SKM-1 treated with dmso at 0.1 percent for 144 hours (cell line): ENCODE data around the gene ADARB2.
"Not testable (repeated sequence)": the region's sequence is repeated elsewhere in the genome, so short reads cannot be mapped to it uniquely, and the experiment has no call there.

Experiments
- DNase-seq: peaks from one replicate; lab custom pipeline; 2025; ENCODE audit not compliant: unreplicated experiment; lab: John Stamatoyannopoulos, UW

Gene ADARB2

GRCh38 chr10:1552406-1552805 lies 184.9 kb downstream of the ADARB2 start:
- DNase-seq: no peak

- DNase-seq: no peak
Measured at GRCh38 chr10:1551636-1552338, 185.5 kb downstream of the ADARB2 start.

- no peak for DNase-seq
Measured at GRCh38 chr10:1550616-1551015, 186.7 kb downstream of the ADARB2 start.

- no peak for DNase-seq
Measured at GRCh38 chr10:1550291-1550595, 187.1 kb downstream of the ADARB2 start.

- no peak for DNase-seq
Measured at GRCh38 chr10:1549591-1550290, 187.6 kb downstream of the ADARB2 start.

GRCh38 chr10:1548596-1548995 lies 188.7 kb downstream of the ADARB2 start:
- no peak for DNase-seq

GRCh38 chr10:1548146-1548545 lies 189.2 kb downstream of the ADARB2 start:
- no peak for DNase-seq

- no peak for DNase-seq
Measured at GRCh38 chr10:1546431-1547110, 190.8 kb downstream of the ADARB2 start.

GRCh38 chr10:1545524-1545923 lies 191.8 kb downstream of the ADARB2 start:
- no peak for DNase-seq

GRCh38 chr10:1544929-1545328 lies 192.4 kb downstream of the ADARB2 start:
- no peak for DNase-seq

GRCh38 chr10:1544209-1544673 lies 193.1 kb downstream of the ADARB2 start:
- DNase-seq: no peak

GRCh38 chr10:1543596-1543995 lies 193.7 kb downstream of the ADARB2 start:
- no peak for DNase-seq

- DNase-seq: no peak
Measured at GRCh38 chr10:1542941-1543340, 194.4 kb downstream of the ADARB2 start.

GRCh38 chr10:1540144-1540543 lies 197.2 kb downstream of the ADARB2 start:
- DNase-seq: no peak

- DNase-seq: no peak
Measured at GRCh38 chr10:1539216-1539615, 198.1 kb downstream of the ADARB2 start.

- no peak for DNase-seq
Measured at GRCh38 chr10:1538531-1539061, 198.7 kb downstream of the ADARB2 start.

- DNase-seq: no peak
Measured at GRCh38 chr10:1538121-1538520, 199.2 kb downstream of the ADARB2 start.

- DNase-seq: not testable (repeated sequence)
Measured at GRCh38 chr10:1537449-1537848, 199.9 kb downstream of the ADARB2 start.

GRCh38 chr10:1536341-1536740 lies 201.0 kb downstream of the ADARB2 start:
- DNase-seq: no peak

- DNase-seq: no peak
Measured at GRCh38 chr10:1535301-1535965, 201.9 kb downstream of the ADARB2 start.

- no peak for DNase-seq
Measured at GRCh38 chr10:1534820-1535219, 202.5 kb downstream of the ADARB2 start.
